Measurements from ENCODE around the gene MRPS27. TPM values are rescaled to one million over a fixed set of nuclear protein-coding genes. Genes with fewer than 3 reads are reported as not detected.

The MRPS27 gene
- total and polyA plus RNA-seq, 2 of the 4 experiments (the other 2 are of a cell fraction): 46.9 to 90.5 TPM

GRCh38 chr5:72199681-72200080 is 120.4 kb downstream of the MRPS27 start:
- no peaks in the 10 kb centered on the region; the same call in 1 of the 2 replicates for H3K4me1 ChIP-seq (ENCODE audit: control insufficient read depth, insufficient read depth, low read length)
- H3K9me3 ChIP-seq (ENCODE audit: control insufficient read depth, insufficient read depth, low read length): no peaks in the 10 kb centered on the region
- H3K27me3 ChIP-seq (ENCODE audit: control insufficient read depth, insufficient read depth, low read length): no peaks in the 10 kb centered on the region
- no peak overlapping the region for H2BK5ac ChIP-seq (ENCODE audit: low read depth, low read length, poor library complexity, severe bottlenecking)
- no TSS peak for BruUV-seq (replicated peaks)
- no peak overlapping the region for H2BK15ac ChIP-seq (ENCODE audit: low read depth, low read length)
- no peak overlapping the region for H3K9ac ChIP-seq (ENCODE audit: low read depth, low read length)
- H3K4me3 ChIP-seq (ENCODE audit: insufficient read depth, low read depth, low read length): no peak overlapping the region
- no peak overlapping the region for H4K91ac ChIP-seq (ENCODE audit: insufficient read depth, low read depth, low read length)
- in situ Hi-C loops (cut with MboI; ENCODE audit: low sequenced_read_pairs) (no loop called here), intact Hi-C loops (cut with micrococcal nuclease) (no loop called here), dilution Hi-C loops (cut with HindIII; ENCODE audit: low sequenced_read_pairs, unreplicated experiment) (no loop called here)
- peaks cover 16% of the 10 kb centered on the region for H3K9me1 ChIP-seq (ENCODE audit: insufficient read depth, low read length)
- no peak for TF ChIP-seq RAD21 (IDR thresholded peaks at IDR 0.05; ENCODE audit: low read length)
- no peak for TF ChIP-seq CHD1 (IDR thresholded peaks at IDR 0.05; ENCODE audit: low read depth, low read length)
- TF ChIP-seq POLR2A (IDR thresholded peaks at IDR 0.05; ENCODE audit: low read depth, low read length): no peak
- no peak for TF ChIP-seq CEBPB (IDR thresholded peaks at IDR 0.05; ENCODE audit: low read depth, low read length)
- no peak for TF ChIP-seq CTCF (conservative IDR thresholded peaks at IDR 0.05; ENCODE audit: low read depth, low read length)
- no peak for TF ChIP-seq MAZ (IDR thresholded peaks at IDR 0.05; ENCODE audit: borderline replicate concordance, low read depth, low read length)
- no peak for TF ChIP-seq FOS (IDR thresholded peaks at IDR 0.05; ENCODE audit: low read depth, low read length)
- no peak for TF ChIP-seq RCOR1 (IDR thresholded peaks at IDR 0.05; ENCODE audit: insufficient replicate concordance, low read length)
- no peak for TF ChIP-seq SMC3 (IDR thresholded peaks at IDR 0.05; ENCODE audit: low read depth, low read length)
- TF ChIP-seq NFE2L2 (IDR thresholded peaks at IDR 0.05; ENCODE audit: low read depth, low read length): no peak
- TF ChIP-seq ELK1 (IDR thresholded peaks at IDR 0.05; ENCODE audit: borderline replicate concordance, low read depth, low read length): no peak
- TF ChIP-seq BHLHE40 (IDR thresholded peaks at IDR 0.05; ENCODE audit: low read depth, low read length): no peak
- TF ChIP-seq, protein P1, sequence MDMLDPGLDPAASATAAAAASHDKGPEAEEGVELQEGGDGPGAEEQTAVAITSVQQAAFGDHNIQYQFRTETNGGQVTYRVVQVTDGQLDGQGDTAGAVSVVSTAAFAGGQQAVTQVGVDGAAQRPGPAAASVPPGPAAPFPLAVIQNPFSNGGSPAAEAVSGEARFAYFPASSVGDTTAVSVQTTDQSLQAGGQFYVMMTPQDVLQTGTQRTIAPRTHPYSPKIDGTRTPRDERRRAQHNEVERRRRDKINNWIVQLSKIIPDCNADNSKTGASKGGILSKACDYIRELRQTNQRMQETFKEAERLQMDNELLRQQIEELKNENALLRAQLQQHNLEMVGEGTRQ (IDR thresholded peaks at IDR 0.05; ENCODE audit: low read depth, low read length): no peak
- TF ChIP-seq MAFK (IDR thresholded peaks at IDR 0.05; ENCODE audit: low read depth, low read length): no peak
- ChIA-PET CTCF (interaction anchor here (0.6 kb wide), 1 partner anchor 38 kb away, joined by 4 read pairs; no protein-coding TSS in a partner anchor), POLR2A (ENCODE audit: unreplicated experiment) (no interaction called here)
- H3K36me3 ChIP-seq (ENCODE audit: control insufficient read depth, insufficient read depth, low read length): peaks cover 62% of the 10 kb centered on the region
- H3K56ac ChIP-seq (ENCODE audit: extremely low read depth, insufficient read depth, low read length): no peak overlapping the region
- no peak overlapping the region for H3K14ac ChIP-seq (replicated peaks; ENCODE audit: low read depth, low read length)
- H2BK20ac ChIP-seq (ENCODE audit: low read depth, low read length): no peak overlapping the region
- no peak overlapping the region for H2AK5ac ChIP-seq (ENCODE audit: low read depth, low read length)
- no peak for ATAC-seq (ENCODE audit: low read depth)
- H3K27ac ChIP-seq (ENCODE audit: insufficient read depth, low read length): no peak overlapping the region
- no peak overlapping the region for H4K8ac ChIP-seq (ENCODE audit: low read depth in 2 of 2, low read length in 2 of 2)
- H4K20me1 ChIP-seq (ENCODE audit: insufficient read depth, low read length): 0 out of 2 replicates have a peak, but pooled peaks cover 12% of the 10 kb centered on the region
- H3K79me1 ChIP-seq (ENCODE audit: low read depth in 1 of 2, low read length in 2 of 2): peaks cover 47 to 82% of the 10 kb centered on the region in 2 experiments
- no peak overlapping the region for H3K18ac ChIP-seq (ENCODE audit: low read depth, low read length)
- no peak overlapping the region for H3K23ac ChIP-seq (ENCODE audit: low read depth, low read length)
- H4K5ac ChIP-seq (ENCODE audit: low read depth, low read length): no peak overlapping the region
- H3K4me2 ChIP-seq (ENCODE audit: low read depth, low read length): no peak overlapping the region
- H2BK120ac ChIP-seq (ENCODE audit: low read depth, low read length): no peak overlapping the region
- H2AK9ac ChIP-seq (replicated peaks; ENCODE audit: low read depth, low read length, poor library complexity): no peak overlapping the region
- WGBS, 2 experiments (ENCODE audit: extremely low coverage in 2 of 2, insufficient read length in 1 of 2): 97% methylated on average over 8 of the region's 15 CpGs; no CpG with 5 or more reads in 1 of the 2 experiments
- H3K4ac ChIP-seq (ENCODE audit: low read depth, low read length): no peak overlapping the region
- no peak overlapping the region for H2AFZ ChIP-seq (replicated peaks; ENCODE audit: low read length, poor library complexity)
- no peak for DNase-seq
